ENCODE data around the gene TMEM131. TPM values are rescaled to one million over a fixed set of nuclear protein-coding genes. Genes with fewer than 3 reads are reported as not detected.

The TMEM131 gene
- total RNA-seq, 1 experiment from 2014 or later, result 29.2 TPM

DNA sequence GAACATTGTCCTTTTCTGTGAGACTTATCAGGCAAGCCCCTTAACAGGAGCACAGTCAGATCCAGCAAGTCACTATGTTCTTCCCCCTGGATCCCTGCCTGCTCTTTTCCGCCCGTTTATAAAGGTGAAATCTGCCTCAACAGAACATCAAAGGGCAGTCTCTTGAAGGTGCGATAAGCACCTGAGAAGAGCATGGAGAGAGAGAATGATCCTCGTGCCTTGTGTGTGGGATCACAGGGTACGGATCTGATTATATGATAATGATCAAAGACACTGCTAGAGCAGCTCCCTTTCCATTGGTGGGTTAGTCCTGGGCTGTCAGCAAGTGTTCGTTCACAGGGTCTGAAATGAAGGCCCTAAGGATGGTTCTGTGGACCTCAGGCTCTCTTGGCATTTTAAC is 176.0 kb downstream of the TMEM131 start:
- H3K27me3 Mint-ChIP-seq (ENCODE audit: unreplicated experiment), result no peaks in the 10 kb centered on the region
- H3K27ac Mint-ChIP-seq (ENCODE audit: unreplicated experiment), result no peak overlapping the region
- H3K36me3 Mint-ChIP-seq (ENCODE audit: insufficient read depth, unreplicated experiment), result no peaks in the 10 kb centered on the region
- intact Hi-C loops (cut with micrococcal nuclease; ENCODE audit: unreplicated experiment), result no loop called here
- no peak overlapping the region for H3K4me3 Mint-ChIP-seq (ENCODE audit: low read depth, unreplicated experiment)
- TF ChIP-seq, protein P1, sequence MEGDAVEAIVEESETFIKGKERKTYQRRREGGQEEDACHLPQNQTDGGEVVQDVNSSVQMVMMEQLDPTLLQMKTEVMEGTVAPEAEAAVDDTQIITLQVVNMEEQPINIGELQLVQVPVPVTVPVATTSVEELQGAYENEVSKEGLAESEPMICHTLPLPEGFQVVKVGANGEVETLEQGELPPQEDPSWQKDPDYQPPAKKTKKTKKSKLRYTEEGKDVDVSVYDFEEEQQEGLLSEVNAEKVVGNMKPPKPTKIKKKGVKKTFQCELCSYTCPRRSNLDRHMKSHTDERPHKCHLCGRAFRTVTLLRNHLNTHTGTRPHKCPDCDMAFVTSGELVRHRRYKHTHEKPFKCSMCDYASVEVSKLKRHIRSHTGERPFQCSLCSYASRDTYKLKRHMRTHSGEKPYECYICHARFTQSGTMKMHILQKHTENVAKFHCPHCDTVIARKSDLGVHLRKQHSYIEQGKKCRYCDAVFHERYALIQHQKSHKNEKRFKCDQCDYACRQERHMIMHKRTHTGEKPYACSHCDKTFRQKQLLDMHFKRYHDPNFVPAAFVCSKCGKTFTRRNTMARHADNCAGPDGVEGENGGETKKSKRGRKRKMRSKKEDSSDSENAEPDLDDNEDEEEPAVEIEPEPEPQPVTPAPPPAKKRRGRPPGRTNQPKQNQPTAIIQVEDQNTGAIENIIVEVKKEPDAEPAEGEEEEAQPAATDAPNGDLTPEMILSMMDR (IDR thresholded peaks at IDR 0.05; ENCODE audit: unreplicated experiment), result no peak
- H3K4me1 Mint-ChIP-seq (ENCODE audit: low read depth, unreplicated experiment), result no peaks in the 10 kb centered on the region
- CTCF ChIA-PET, result interaction anchor here (0.6 kb wide), 1 partner anchor 11 kb away, joined by 4 read pairs; no protein-coding TSS in a partner anchor
- no TSS peak for BruUV-seq (replicated peaks)
- no peak for DNase-seq
- H3K9me3 Mint-ChIP-seq (ENCODE audit: low read depth, unreplicated experiment), result no peaks in the 10 kb centered on the region

DNA sequence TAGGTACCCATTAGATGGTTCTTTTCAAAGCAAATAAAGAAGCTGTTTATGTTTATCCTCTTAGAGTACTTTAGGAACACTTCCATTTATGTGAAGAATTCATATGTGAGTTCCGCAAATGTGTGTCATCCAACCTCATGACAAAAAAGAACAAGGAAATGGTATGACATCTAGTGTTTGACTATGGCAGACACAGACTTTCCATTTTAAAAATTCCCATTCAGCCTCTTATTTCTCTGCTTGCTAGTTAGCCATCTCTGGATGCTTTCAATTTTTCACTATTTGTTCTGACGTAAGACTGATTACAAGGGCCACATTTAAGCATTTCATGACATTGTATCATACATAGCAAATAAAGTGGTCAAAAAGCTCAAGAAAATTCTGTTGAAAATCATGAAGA is 179.3 kb downstream of the TMEM131 start:
- H3K4me3 Mint-ChIP-seq (ENCODE audit: low read depth, unreplicated experiment), result no peak overlapping the region
- no peak overlapping the region for H3K27ac Mint-ChIP-seq (ENCODE audit: unreplicated experiment)
- no peaks in the 10 kb centered on the region for H3K4me1 Mint-ChIP-seq (ENCODE audit: low read depth, unreplicated experiment)
- DNase-seq, result no peak
- CTCF ChIA-PET, result interaction anchor here (1.1 kb wide), 1 partner anchor 372 kb away, joined by 4 read pairs; no protein-coding TSS in a partner anchor
- no peaks in the 10 kb centered on the region for H3K36me3 Mint-ChIP-seq (ENCODE audit: insufficient read depth, unreplicated experiment)
- H3K27me3 Mint-ChIP-seq (ENCODE audit: unreplicated experiment), result no peaks in the 10 kb centered on the region
- TF ChIP-seq, protein P1 (IDR thresholded peaks at IDR 0.05; ENCODE audit: unreplicated experiment), result no peak
- H3K9me3 Mint-ChIP-seq (ENCODE audit: low read depth, unreplicated experiment), result no peaks in the 10 kb centered on the region
- intact Hi-C loops (cut with micrococcal nuclease; ENCODE audit: unreplicated experiment), result no loop called here
- no TSS peak for BruUV-seq (replicated peaks)

DNA sequence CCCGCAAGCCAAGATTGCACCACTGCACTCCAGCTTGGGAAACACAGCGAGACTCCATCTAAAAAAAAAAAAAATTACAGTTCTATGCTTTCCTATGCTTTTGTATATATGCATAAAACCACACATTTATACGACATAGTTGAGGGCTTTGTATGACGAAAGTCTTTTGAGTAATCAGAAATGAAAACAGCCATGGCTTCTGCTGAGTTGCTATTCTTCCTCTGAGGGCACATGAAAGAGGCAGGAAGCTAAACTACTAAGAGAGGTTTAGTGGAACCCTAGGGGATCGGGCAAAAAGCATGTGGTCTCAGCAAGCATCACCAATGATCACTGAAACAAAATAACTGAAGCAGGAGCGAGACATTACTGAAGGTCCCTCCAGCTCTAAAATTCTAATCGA is 182.8 kb downstream of the TMEM131 start:
- no peak overlapping the region for H3K27ac Mint-ChIP-seq (ENCODE audit: unreplicated experiment)
- TF ChIP-seq, protein P1 (IDR thresholded peaks at IDR 0.05; ENCODE audit: unreplicated experiment), result no peak

DNA sequence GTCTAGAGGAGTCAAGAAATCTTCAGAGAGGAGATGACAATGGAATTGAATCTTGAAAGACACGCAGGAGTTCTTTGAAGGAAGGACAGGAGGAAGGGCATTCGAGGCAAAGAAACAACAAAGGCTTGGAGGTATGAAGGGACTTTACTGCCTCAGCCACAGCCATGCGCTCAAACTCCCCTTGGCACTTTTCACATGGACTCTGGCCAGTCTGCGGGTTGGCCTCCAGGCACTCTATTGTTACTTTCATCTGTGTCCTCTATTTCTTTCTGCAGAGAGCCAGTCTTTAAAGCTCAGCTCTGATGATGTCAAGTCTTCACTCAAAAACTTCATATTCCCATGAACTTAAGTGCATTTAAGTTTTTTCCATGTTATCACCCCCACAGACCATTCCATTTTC is 186.9 kb downstream of the TMEM131 start:
- H3K9me3 Mint-ChIP-seq (ENCODE audit: low read depth, unreplicated experiment), result no peaks in the 10 kb centered on the region
- TF ChIP-seq, protein P1 (IDR thresholded peaks at IDR 0.05; ENCODE audit: unreplicated experiment), result no peak
- H3K27me3 Mint-ChIP-seq (ENCODE audit: unreplicated experiment), result no peaks in the 10 kb centered on the region
- CTCF ChIA-PET, result interaction anchor here (0.8 kb wide), 1 partner anchor 11 kb away, joined by 4 read pairs; no protein-coding TSS in a partner anchor
- no peak overlapping the region for H3K27ac Mint-ChIP-seq (ENCODE audit: unreplicated experiment)
- intact Hi-C loops (cut with micrococcal nuclease; ENCODE audit: unreplicated experiment), result loop anchor here (5.0 to 10.0 kb wide), 2 partner anchors 138 to 346 kb away; no protein-coding TSS in a partner anchor
- no peaks in the 10 kb centered on the region for H3K36me3 Mint-ChIP-seq (ENCODE audit: insufficient read depth, unreplicated experiment)
- no peak overlapping the region for H3K4me3 Mint-ChIP-seq (ENCODE audit: low read depth, unreplicated experiment)
- DNase-seq, result no peak
- no TSS peak for BruUV-seq (replicated peaks)
- H3K4me1 Mint-ChIP-seq (ENCODE audit: low read depth, unreplicated experiment), result no peaks in the 10 kb centered on the region

More for the DNA sequence above, 182.8 kb downstream of the TMEM131 start:
- Mint-ChIP-seq H3K4me3 (ENCODE audit: low read depth, unreplicated experiment) (no peak overlapping the region), H3K27me3 (ENCODE audit: unreplicated experiment) (no peaks in the 10 kb centered on the region), H3K4me1 (ENCODE audit: low read depth, unreplicated experiment) (no peaks in the 10 kb centered on the region), H3K9me3 (ENCODE audit: low read depth, unreplicated experiment) (no peaks in the 10 kb centered on the region), H3K36me3 (ENCODE audit: insufficient read depth, unreplicated experiment) (no peaks in the 10 kb centered on the region)
- no TSS peak for BruUV-seq (replicated peaks)
- CTCF ChIA-PET, result no interaction called here
- no peak for DNase-seq
- intact Hi-C loops (cut with micrococcal nuclease; ENCODE audit: unreplicated experiment), result no loop called here
